Subcutaneous adipose tissue (tissue), 4 donors: ENCODE data around the gene STAU1. TPM values are rescaled to one million over a fixed set of nuclear protein-coding genes. Genes with fewer than 3 reads are reported as not detected.

Source experiments
- CTCF ChIP-seq: fragments of 450-650 bp; IDR thresholded peaks from one replicate; pipeline ENCODE4 v1.5.1; 2016; ENCODE audit warnings: low read depth, mild to moderate bottlenecking, control low read depth, antibody characterized with exemption, moderate library complexity
- total RNA-seq, 4 donors: library from RNA; depleted of rRNA; stranded (reverse); fragments of >200 nt; gene quantifications; one replicate each; pipeline ENCODE4 v1.1.0, GENCODE V29; 2016

Gene STAU1
- total RNA-seq, 4 donors from 2014 or later: 70.4 to 89.7 (median 76.2) TPM

- TF ChIP-seq CTCF: no peak
Observed at GRCh38 chr20:49140834-49141233, 47.3 kb downstream of the STAU1 start.

- no peak for TF ChIP-seq CTCF
Observed at GRCh38 chr20:49140411-49140810, 47.7 kb downstream of the STAU1 start.

- TF ChIP-seq CTCF: no peak
Observed at GRCh38 chr20:49138431-49138830, 49.7 kb downstream of the STAU1 start.

- TF ChIP-seq CTCF: no peak
Observed at GRCh38 chr20:49136817-49137571, 51.1 kb downstream of the STAU1 start.

- no peak for TF ChIP-seq CTCF
Observed at GRCh38 chr20:49133571-49133970, 54.6 kb downstream of the STAU1 start.

- TF ChIP-seq CTCF: no peak
Observed at GRCh38 chr20:49132995-49133478, 55.1 kb downstream of the STAU1 start.

GRCh38 chr20:49123982-49124381 is 64.2 kb downstream of the STAU1 start:
- TF ChIP-seq CTCF: no peak
